Endometrium (tissue), 2 donors: ENCODE results near the gene TEKT5.

ENCODE experiments used
- FAIRE-seq: peaks from 2 replicates; lab custom pipeline; 2012; peaks lifted over from hg19 to GRCh38; lab: Jason Lieb, UNC
- donor health status: control.
- donor health status: control.

The TEKT5 gene

DNA sequence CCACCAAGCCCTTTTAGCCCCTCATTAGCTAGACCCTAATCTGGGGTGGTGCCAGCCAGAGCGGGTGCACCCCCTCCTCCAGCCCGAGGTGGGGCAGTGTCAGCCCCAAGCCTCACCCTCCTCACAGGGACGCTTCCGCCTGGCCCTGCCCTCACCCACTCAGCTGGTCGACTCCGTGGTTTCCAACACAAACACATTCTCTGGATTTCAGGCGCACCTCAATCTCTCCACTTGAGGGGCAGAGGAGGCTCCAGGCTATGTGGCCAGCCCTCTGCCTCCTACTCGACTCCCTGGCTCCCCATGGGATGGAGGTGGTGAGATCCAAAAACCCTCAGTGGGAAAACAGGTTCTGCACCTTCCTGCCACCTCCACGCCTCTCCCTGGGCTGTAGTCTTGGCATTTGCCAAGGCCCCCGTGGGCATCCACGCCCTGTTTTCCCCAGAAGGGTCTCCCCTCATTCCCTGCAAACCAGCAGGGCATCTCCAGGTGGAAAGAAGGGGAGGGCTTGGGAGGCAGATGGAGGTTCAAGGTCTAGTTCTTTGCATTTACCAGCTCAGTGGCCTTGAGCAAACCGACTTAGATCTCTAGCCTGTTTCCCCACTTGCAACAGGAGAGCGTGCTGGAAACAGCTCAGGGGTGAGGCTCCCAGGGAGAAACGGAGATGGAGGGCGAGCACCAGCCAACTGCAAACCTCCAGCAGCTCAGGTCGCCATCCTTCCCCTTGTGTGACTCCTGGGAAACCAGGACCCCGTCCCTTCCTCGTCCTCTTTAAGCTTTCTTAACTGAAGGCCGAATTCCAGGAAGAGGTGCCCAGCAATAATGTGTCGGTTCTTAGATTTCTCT is 116.0 kb downstream of the TEKT5 start:
- FAIRE-seq = no peak
